Astrocyte (in vitro differentiated cells and primary cell): ENCODE measurements around the gene SLC36A3. TPM values are rescaled to one million over a fixed set of nuclear protein-coding genes. Genes with fewer than 3 reads are reported as not detected.

Source experiments
- DNase-seq: peaks from one replicate; pipeline ENCODE4 v3.0.0-alpha.2; 2010; ENCODE audit warnings: low read depth
- FAIRE-seq: peaks from 2 replicates; lab custom pipeline; 2011; peaks lifted over from hg19 to GRCh38; lab: Jason Lieb, UNC
- H2AFZ ChIP-seq: 2 replicates; pipeline ENCODE4 v1.6.0; 2012; ENCODE audit warnings: low read depth, low read length, inconsistent platforms
- H3K27ac ChIP-seq: 2 replicates; pipeline ENCODE4 v1.5.1; 2011; ENCODE audit warnings: low read depth, low read length, inconsistent platforms
- H3K27me3 ChIP-seq: 2 replicates; pipeline ENCODE4 v1.6.0; 2011; ENCODE audit warnings: low read length, inconsistent platforms; ENCODE audit not compliant: insufficient read depth
- H3K36me3 ChIP-seq: 2 replicates; pipeline ENCODE4 v1.5.1; 2011; ENCODE audit warnings: low read length, inconsistent platforms; ENCODE audit not compliant: insufficient read depth
- H3K4me1 ChIP-seq: 2 replicates; pipeline ENCODE4 v1.5.1; 2011; ENCODE audit warnings: low read length, inconsistent platforms; ENCODE audit not compliant: insufficient read depth
- H3K4me2 ChIP-seq: 2 replicates; pipeline ENCODE4 v1.6.0; 2012; ENCODE audit warnings: low read length, inconsistent platforms
- H3K4me3 ChIP-seq: 2 replicates; pipeline ENCODE4 v1.5.1; 2011; ENCODE audit warnings: low read depth, mild to moderate bottlenecking, low read length, inconsistent platforms; ENCODE audit not compliant: insufficient read depth
- H3K79me2 ChIP-seq: 2 replicates; pipeline ENCODE4 v1.6.0; 2012; ENCODE audit warnings: mild to moderate bottlenecking, low read length, inconsistent platforms; ENCODE audit not compliant: insufficient read depth
- H3K9ac ChIP-seq: 2 replicates; pipeline ENCODE4 v1.6.0; 2012; ENCODE audit warnings: mild to moderate bottlenecking, low read length, inconsistent platforms
- H3K9me3 ChIP-seq: 2 replicates; pipeline ENCODE4 v1.5.1; 2012; ENCODE audit warnings: low read depth, mild to moderate bottlenecking, low read length, inconsistent platforms; ENCODE audit not compliant: insufficient read depth
- H4K20me1 ChIP-seq: 2 replicates; pipeline ENCODE4 v1.6.0; 2012; ENCODE audit warnings: low read length, inconsistent platforms; ENCODE audit not compliant: insufficient read depth
- H3K27ac Mint-ChIP-seq: one replicate; pipeline ENCODE4 v1.8.0; 2021; ENCODE audit warnings: mild to moderate bottlenecking, mixed read lengths; ENCODE audit not compliant: unreplicated experiment
- H3K27me3 Mint-ChIP-seq: one replicate; pipeline ENCODE4 v1.8.0; 2021; ENCODE audit warnings: low read depth, mixed read lengths; ENCODE audit not compliant: unreplicated experiment
- H3K36me3 Mint-ChIP-seq: one replicate; pipeline ENCODE4 v1.8.0; 2021; ENCODE audit warnings: low read depth, mixed read lengths; ENCODE audit not compliant: unreplicated experiment
- H3K4me1 Mint-ChIP-seq: one replicate; pipeline ENCODE4 v1.8.0; 2021; ENCODE audit warnings: low read depth, mixed read lengths; ENCODE audit not compliant: unreplicated experiment
- H3K4me3 Mint-ChIP-seq: one replicate; pipeline ENCODE4 v1.8.0; 2021; ENCODE audit warnings: mild to moderate bottlenecking, moderate library complexity, mixed read lengths; ENCODE audit not compliant: unreplicated experiment
- H3K9me3 Mint-ChIP-seq: one replicate; pipeline ENCODE4 v1.8.0; 2021; ENCODE audit warnings: mild to moderate bottlenecking, mixed read lengths; ENCODE audit not compliant: unreplicated experiment
- CTCF ChIP-seq: IDR thresholded peaks from 2 replicates; pipeline ENCODE4 v1.5.1; 2011; ENCODE audit warnings: low read depth, mild to moderate bottlenecking, inconsistent platforms, low read length, moderate library complexity; ENCODE audit not compliant: insufficient read depth
- EZH2 ChIP-seq: IDR thresholded peaks from 2 replicates; pipeline ENCODE4 v1.6.1; 2012; ENCODE audit warnings: mild to moderate bottlenecking, low read length, inconsistent platforms; ENCODE audit not compliant: insufficient read depth
- total RNA-seq: library from RNA; stranded (reverse); gene quantifications from 2 replicates; pipeline ENCODE4 v1.2.1, GENCODE V29; 2021

SLC36A3 gene
- total RNA-seq, 1 donor from 2014 or later = not detected

- FAIRE-seq = no peak
Measured at GRCh38 chr5:151230048-151230680, 73.4 kb downstream of the SLC36A3 start.

GRCh38 chr5:151228986-151229385, 74.6 kb downstream of the SLC36A3 start:
- no peak for TF ChIP-seq CTCF
- no peak for TF ChIP-seq EZH2
- FAIRE-seq = no peak
- no peak overlapping the region for H2AFZ ChIP-seq

More at GRCh38 chr5:151230048-151230680, 73.4 kb downstream of the SLC36A3 start:
- Histone ChIP-seq H3K4me1 (no peaks in the 10 kb centered on the region), H3K4me2 (no peak overlapping the region), H3K9me3 (no peaks in the 10 kb centered on the region), H3K27ac (no peak overlapping the region), H3K4me3 (no peak overlapping the region), H3K9ac (no peak overlapping the region), H3K79me2 (no peaks in the 10 kb centered on the region), H3K36me3 (no peaks in the 10 kb centered on the region), H4K20me1 (no peaks in the 10 kb centered on the region), H2AFZ (no peak overlapping the region), H3K27me3 (peaks cover 18% of the 10 kb centered on the region)
- no peaks in the 10 kb centered on the region for H3K36me3 Mint-ChIP-seq
- no peak overlapping the region for H3K4me3 Mint-ChIP-seq
- peaks cover 28% of the 10 kb centered on the region for H3K27me3 Mint-ChIP-seq
- no peaks in the 10 kb centered on the region for H3K9me3 Mint-ChIP-seq
- DNase-seq = no peak
- H3K27ac Mint-ChIP-seq = no peak overlapping the region
- TF ChIP-seq CTCF (no peak), EZH2 (no peak)
- H3K4me1 Mint-ChIP-seq = no peaks in the 10 kb centered on the region

DNA sequence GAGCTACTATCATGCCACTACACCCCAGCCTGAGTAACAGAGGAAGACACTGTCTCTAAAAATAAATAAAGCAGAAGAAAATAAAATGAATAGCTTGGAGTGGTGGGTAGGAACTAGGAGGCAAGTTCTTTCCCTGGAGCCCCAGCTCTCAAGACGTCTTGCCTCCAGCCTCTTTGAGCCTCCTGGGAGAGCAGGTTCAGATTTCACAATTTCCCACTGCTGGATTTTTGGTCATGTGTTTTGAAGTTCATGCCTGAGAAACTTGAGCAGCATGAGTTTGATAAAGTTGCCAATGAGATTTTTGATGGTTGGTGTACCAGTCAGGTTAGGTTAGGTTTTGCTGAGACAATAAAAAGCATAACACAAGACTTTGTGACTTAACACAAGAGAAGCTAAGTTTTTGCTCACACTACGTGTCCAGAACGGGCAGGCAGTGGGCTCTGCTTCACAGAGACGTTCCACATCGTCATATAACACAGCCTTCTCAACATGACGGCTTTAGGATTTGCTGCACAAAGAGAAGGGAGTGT, 75.6 kb downstream of the SLC36A3 start:
- Histone ChIP-seq H3K4me1 (no peaks in the 10 kb centered on the region), H3K36me3 (no peaks in the 10 kb centered on the region), H4K20me1 (no peaks in the 10 kb centered on the region), H3K79me2 (no peaks in the 10 kb centered on the region), H3K9ac (no peak overlapping the region), H3K4me2 (no peak overlapping the region), H3K9me3 (no peaks in the 10 kb centered on the region), H3K4me3 (no peak overlapping the region), H3K27ac (no peak overlapping the region), H2AFZ (no peak overlapping the region), H3K27me3 (peaks cover 15% of the 10 kb centered on the region)
- Mint-ChIP-seq H3K36me3 (no peaks in the 10 kb centered on the region), H3K9me3 (no peaks in the 10 kb centered on the region), H3K4me3 (no peak overlapping the region), H3K27me3 (peaks cover 24% of the 10 kb centered on the region), H3K27ac (no peak overlapping the region), H3K4me1 (no peaks in the 10 kb centered on the region)
- no peak for TF ChIP-seq CTCF
- TF ChIP-seq EZH2 = no peak
- DNase-seq = no peak
- FAIRE-seq = no peak

More at GRCh38 chr5:151228986-151229385, 74.6 kb downstream of the SLC36A3 start:
- Mint-ChIP-seq H3K27me3 (peaks cover 24% of the 10 kb centered on the region), H3K27ac (no peak overlapping the region), H3K4me1 (no peaks in the 10 kb centered on the region), H3K9me3 (no peaks in the 10 kb centered on the region), H3K36me3 (no peaks in the 10 kb centered on the region), H3K4me3 (no peak overlapping the region)
- Histone ChIP-seq H3K27me3 (peaks cover 15% of the 10 kb centered on the region), H3K9me3 (no peaks in the 10 kb centered on the region), H3K4me1 (no peaks in the 10 kb centered on the region), H3K36me3 (no peaks in the 10 kb centered on the region), H4K20me1 (no peaks in the 10 kb centered on the region), H3K4me3 (no peak overlapping the region), H3K79me2 (no peaks in the 10 kb centered on the region), H3K27ac (no peak overlapping the region), H3K9ac (no peak overlapping the region), H3K4me2 (no peak overlapping the region)
- DNase-seq = no peak
